ENCODE results near the gene CDC42BPA. TPM values are rescaled to one million over a fixed set of nuclear protein-coding genes. Genes with fewer than 3 reads are reported as not detected.

Gene CDC42BPA
- total RNA-seq, 1 experiment from 2014 or later, result 25.2 TPM

DNA sequence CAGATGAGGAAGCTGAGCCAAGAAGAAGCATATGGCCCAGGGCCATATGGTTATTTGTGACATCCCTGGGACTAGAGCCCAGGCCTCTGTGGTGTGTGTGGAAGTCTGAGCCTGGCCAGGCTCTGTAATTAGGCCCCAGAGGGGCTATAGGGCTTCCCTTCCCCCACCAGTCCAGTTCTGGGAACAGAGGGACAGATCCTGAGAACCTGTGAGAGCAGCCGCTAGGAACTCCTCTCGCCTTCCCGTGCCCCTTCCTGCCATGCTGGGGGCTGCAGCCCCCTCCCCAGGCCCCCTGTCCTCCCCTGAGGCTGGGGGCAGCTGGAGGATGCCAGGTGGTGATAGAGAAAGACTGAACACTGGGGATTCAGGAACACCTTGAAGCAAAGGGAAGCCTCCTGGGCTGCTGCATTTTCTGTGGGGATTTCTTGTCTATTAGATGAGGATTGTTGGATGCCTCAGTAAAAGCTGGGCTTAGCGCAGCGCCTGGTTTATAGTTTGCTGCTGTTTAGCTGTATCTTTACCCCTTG lies 344.9 kb downstream of the CDC42BPA start (continued):
- TF ChIP-seq, protein P1, sequence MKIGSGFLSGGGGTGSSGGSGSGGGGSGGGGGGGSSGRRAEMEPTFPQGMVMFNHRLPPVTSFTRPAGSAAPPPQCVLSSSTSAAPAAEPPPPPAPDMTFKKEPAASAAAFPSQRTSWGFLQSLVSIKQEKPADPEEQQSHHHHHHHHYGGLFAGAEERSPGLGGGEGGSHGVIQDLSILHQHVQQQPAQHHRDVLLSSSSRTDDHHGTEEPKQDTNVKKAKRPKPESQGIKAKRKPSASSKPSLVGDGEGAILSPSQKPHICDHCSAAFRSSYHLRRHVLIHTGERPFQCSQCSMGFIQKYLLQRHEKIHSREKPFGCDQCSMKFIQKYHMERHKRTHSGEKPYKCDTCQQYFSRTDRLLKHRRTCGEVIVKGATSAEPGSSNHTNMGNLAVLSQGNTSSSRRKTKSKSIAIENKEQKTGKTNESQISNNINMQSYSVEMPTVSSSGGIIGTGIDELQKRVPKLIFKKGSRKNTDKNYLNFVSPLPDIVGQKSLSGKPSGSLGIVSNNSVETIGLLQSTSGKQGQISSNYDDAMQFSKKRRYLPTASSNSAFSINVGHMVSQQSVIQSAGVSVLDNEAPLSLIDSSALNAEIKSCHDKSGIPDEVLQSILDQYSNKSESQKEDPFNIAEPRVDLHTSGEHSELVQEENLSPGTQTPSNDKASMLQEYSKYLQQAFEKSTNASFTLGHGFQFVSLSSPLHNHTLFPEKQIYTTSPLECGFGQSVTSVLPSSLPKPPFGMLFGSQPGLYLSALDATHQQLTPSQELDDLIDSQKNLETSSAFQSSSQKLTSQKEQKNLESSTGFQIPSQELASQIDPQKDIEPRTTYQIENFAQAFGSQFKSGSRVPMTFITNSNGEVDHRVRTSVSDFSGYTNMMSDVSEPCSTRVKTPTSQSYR (CRISPR knock-in tag; IDR thresholded peaks at IDR 0.05), result no peak
- TF ChIP-seq, protein P2, sequence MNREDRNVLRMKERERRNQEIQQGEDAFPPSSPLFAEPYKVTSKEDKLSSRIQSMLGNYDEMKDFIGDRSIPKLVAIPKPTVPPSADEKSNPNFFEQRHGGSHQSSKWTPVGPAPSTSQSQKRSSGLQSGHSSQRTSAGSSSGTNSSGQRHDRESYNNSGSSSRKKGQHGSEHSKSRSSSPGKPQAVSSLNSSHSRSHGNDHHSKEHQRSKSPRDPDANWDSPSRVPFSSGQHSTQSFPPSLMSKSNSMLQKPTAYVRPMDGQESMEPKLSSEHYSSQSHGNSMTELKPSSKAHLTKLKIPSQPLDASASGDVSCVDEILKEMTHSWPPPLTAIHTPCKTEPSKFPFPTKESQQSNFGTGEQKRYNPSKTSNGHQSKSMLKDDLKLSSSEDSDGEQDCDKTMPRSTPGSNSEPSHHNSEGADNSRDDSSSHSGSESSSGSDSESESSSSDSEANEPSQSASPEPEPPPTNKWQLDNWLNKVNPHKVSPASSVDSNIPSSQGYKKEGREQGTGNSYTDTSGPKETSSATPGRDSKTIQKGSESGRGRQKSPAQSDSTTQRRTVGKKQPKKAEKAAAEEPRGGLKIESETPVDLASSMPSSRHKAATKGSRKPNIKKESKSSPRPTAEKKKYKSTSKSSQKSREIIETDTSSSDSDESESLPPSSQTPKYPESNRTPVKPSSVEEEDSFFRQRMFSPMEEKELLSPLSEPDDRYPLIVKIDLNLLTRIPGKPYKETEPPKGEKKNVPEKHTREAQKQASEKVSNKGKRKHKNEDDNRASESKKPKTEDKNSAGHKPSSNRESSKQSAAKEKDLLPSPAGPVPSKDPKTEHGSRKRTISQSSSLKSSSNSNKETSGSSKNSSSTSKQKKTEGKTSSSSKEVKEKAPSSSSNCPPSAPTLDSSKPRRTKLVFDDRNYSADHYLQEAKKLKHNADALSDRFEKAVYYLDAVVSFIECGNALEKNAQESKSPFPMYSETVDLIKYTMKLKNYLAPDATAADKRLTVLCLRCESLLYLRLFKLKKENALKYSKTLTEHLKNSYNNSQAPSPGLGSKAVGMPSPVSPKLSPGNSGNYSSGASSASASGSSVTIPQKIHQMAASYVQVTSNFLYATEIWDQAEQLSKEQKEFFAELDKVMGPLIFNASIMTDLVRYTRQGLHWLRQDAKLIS (CRISPR knock-in tag; IDR thresholded peaks at IDR 0.05; ENCODE audit: borderline replicate concordance), result no peak
- TF ChIP-seq, protein P3, sequence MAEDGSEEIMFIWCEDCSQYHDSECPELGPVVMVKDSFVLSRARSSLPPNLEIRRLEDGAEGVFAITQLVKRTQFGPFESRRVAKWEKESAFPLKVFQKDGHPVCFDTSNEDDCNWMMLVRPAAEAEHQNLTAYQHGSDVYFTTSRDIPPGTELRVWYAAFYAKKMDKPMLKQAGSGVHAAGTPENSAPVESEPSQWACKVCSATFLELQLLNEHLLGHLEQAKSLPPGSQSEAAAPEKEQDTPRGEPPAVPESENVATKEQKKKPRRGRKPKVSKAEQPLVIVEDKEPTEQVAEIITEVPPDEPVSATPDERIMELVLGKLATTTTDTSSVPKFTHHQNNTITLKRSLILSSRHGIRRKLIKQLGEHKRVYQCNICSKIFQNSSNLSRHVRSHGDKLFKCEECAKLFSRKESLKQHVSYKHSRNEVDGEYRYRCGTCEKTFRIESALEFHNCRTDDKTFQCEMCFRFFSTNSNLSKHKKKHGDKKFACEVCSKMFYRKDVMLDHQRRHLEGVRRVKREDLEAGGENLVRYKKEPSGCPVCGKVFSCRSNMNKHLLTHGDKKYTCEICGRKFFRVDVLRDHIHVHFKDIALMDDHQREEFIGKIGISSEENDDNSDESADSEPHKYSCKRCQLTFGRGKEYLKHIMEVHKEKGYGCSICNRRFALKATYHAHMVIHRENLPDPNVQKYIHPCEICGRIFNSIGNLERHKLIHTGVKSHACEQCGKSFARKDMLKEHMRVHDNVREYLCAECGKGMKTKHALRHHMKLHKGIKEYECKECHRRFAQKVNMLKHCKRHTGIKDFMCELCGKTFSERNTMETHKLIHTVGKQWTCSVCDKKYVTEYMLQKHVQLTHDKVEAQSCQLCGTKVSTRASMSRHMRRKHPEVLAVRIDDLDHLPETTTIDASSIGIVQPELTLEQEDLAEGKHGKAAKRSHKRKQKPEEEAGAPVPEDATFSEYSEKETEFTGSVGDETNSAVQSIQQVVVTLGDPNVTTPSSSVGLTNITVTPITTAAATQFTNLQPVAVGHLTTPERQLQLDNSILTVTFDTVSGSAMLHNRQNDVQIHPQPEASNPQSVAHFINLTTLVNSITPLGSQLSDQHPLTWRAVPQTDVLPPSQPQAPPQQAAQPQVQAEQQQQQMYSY (CRISPR knock-in tag; IDR thresholded peaks at IDR 0.05), result no peak
- TF ChIP-seq ZNF121 (CRISPR knock-in tag; IDR thresholded peaks at IDR 0.05) (no peak), ZNF317 (CRISPR knock-in tag; IDR thresholded peaks at IDR 0.05; ENCODE audit: borderline replicate concordance, low read depth) (no peak), ZNF263 (CRISPR knock-in tag; IDR thresholded peaks at IDR 0.05; ENCODE audit: low read depth) (no peak)
- TF ChIP-seq, protein P4, sequence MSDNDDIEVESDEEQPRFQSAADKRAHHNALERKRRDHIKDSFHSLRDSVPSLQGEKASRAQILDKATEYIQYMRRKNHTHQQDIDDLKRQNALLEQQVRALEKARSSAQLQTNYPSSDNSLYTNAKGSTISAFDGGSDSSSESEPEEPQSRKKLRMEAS (CRISPR knock-in tag; IDR thresholded peaks at IDR 0.05), result no peak

DNA sequence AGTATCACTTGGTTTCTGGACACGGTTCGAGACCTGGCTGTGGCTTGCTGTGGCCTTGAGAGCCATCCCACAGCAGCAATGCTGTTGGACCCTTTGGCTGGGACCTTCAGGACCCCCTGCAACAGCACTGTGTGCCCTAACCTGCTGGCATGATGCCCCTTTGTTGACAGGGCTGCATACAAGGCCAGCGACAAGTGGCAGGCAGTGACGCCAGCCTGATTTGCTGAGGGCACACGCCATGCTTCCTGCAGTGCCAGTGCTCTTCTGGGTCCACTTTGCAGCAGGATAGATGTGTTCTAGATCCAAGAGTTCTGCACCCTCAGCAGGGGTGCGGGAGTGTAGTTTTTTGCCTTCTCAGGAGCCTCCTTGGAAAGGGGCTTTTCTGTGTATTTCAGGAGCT lies 345.4 kb downstream of the CDC42BPA start:
- peaks cover 10% of the 10 kb centered on the region for H3K36me3 Mint-ChIP-seq
- H3K27ac Mint-ChIP-seq, result no peak overlapping the region; the same call in 1 of the 2 replicates
- ChIA-PET CTCF (no interaction called here), POLR2A (no interaction called here)
- TF ChIP-seq NR1H2 (CRISPR knock-in tag; IDR thresholded peaks at IDR 0.05) (no peak), JUN (CRISPR knock-in tag; IDR thresholded peaks at IDR 0.05) (no peak)
- TF ChIP-seq, protein P5, sequence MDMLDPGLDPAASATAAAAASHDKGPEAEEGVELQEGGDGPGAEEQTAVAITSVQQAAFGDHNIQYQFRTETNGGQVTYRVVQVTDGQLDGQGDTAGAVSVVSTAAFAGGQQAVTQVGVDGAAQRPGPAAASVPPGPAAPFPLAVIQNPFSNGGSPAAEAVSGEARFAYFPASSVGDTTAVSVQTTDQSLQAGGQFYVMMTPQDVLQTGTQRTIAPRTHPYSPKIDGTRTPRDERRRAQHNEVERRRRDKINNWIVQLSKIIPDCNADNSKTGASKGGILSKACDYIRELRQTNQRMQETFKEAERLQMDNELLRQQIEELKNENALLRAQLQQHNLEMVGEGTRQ (CRISPR knock-in tag; IDR thresholded peaks at IDR 0.05), result no peak
- no peak for ATAC-seq
- no peaks in the 10 kb centered on the region; the same call in 1 of the 2 replicates for H3K27me3 Mint-ChIP-seq (ENCODE audit: low read depth)
- DNase-seq (ENCODE audit: low spot score), result no peak
- no peak overlapping the region for H3K4me3 Mint-ChIP-seq
- H3K4me1 Mint-ChIP-seq, result 0 out of 2 replicates have a peak, but pooled peaks cover 3% of the 10 kb centered on the region
- H3K9me3 Mint-ChIP-seq, result peaks cover 8% of the 10 kb centered on the region

DNA sequence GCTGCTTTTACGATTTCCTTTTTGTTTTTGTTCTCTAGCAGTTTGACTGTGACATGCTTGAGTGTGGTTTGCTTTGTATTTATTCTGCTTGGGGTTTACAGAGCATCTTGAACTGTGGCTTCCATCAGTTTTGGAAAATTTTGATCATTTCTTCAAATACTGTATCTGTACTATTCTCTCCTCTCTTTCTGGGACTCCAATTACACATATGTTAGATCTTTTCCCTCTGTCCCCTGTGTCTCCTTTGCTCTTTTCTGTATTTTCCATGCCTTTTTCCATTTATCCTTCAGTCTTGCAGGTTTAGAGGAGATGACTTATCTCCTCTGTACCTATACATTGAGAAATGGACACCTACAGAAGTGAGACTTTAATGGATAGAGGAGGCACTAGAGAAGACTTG lies 346.5 kb downstream of the CDC42BPA start:
- POLR2A ChIA-PET, result no interaction called here
- ATAC-seq (no peak), DNase-seq (ENCODE audit: low spot score) (no peak)
- CTCF ChIA-PET, result no interaction called here
- H3K36me3 Mint-ChIP-seq, result peaks cover 10% of the 10 kb centered on the region
- no peak overlapping the region for H3K4me3 Mint-ChIP-seq
- H3K27ac Mint-ChIP-seq, result no peak overlapping the region
- peaks cover 8% of the 10 kb centered on the region for H3K9me3 Mint-ChIP-seq
- no peaks in the 10 kb centered on the region; the same call in 1 of the 2 replicates for H3K27me3 Mint-ChIP-seq (ENCODE audit: low read depth)
- 0 out of 2 replicates have a peak, but pooled peaks cover 3% of the 10 kb centered on the region for H3K4me1 Mint-ChIP-seq
- TF ChIP-seq, protein P6, sequence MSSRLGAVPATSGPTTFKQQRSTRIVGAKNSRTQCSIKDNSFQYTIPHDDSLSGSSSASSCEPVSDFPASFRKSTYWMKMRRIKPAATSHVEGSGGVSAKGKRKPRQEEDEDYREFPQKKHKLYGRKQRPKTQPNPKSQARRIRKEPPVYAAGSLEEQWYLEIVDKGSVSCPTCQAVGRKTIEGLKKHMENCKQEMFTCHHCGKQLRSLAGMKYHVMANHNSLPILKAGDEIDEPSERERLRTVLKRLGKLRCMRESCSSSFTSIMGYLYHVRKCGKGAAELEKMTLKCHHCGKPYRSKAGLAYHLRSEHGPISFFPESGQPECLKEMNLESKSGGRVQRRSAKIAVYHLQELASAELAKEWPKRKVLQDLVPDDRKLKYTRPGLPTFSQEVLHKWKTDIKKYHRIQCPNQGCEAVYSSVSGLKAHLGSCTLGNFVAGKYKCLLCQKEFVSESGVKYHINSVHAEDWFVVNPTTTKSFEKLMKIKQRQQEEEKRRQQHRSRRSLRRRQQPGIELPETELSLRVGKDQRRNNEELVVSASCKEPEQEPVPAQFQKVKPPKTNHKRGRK (CRISPR knock-in tag; IDR thresholded peaks at IDR 0.05; ENCODE audit: borderline replicate concordance), result no peak
- TF ChIP-seq, protein P7, sequence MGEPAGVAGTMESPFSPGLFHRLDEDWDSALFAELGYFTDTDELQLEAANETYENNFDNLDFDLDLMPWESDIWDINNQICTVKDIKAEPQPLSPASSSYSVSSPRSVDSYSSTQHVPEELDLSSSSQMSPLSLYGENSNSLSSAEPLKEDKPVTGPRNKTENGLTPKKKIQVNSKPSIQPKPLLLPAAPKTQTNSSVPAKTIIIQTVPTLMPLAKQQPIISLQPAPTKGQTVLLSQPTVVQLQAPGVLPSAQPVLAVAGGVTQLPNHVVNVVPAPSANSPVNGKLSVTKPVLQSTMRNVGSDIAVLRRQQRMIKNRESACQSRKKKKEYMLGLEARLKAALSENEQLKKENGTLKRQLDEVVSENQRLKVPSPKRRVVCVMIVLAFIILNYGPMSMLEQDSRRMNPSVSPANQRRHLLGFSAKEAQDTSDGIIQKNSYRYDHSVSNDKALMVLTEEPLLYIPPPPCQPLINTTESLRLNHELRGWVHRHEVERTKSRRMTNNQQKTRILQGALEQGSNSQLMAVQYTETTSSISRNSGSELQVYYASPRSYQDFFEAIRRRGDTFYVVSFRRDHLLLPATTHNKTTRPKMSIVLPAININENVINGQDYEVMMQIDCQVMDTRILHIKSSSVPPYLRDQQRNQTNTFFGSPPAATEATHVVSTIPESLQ (CRISPR knock-in tag; IDR thresholded peaks at IDR 0.05), result no peak
- TF ChIP-seq, protein P8, sequence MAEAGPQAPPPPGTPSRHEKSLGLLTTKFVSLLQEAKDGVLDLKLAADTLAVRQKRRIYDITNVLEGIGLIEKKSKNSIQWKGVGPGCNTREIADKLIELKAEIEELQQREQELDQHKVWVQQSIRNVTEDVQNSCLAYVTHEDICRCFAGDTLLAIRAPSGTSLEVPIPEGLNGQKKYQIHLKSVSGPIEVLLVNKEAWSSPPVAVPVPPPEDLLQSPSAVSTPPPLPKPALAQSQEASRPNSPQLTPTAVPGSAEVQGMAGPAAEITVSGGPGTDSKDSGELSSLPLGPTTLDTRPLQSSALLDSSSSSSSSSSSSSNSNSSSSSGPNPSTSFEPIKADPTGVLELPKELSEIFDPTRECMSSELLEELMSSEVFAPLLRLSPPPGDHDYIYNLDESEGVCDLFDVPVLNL (CRISPR knock-in tag; IDR thresholded peaks at IDR 0.05; ENCODE audit: borderline replicate concordance, low read depth), result no peak
- TF ChIP-seq JUN (CRISPR knock-in tag; IDR thresholded peaks at IDR 0.05) (no peak), HMGA2 (CRISPR knock-in tag; IDR thresholded peaks at IDR 0.05) (no peak)
- TF ChIP-seq, protein P9, sequence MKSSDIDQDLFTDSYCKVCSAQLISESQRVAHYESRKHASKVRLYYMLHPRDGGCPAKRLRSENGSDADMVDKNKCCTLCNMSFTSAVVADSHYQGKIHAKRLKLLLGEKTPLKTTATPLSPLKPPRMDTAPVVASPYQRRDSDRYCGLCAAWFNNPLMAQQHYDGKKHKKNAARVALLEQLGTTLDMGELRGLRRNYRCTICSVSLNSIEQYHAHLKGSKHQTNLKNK (CRISPR knock-in tag; IDR thresholded peaks at IDR 0.05), result no peak
